Neural crest cell (in vitro differentiated cells): Measurements from ENCODE around the gene FAM240A. TPM values are rescaled to one million over a fixed set of nuclear protein-coding genes. Genes with fewer than 3 reads are reported as not detected.

ENCODE experiments used
- DNase-seq: peaks from one replicate; pipeline ENCODE4 v3.0.0; 2021; ENCODE audit warnings: low read depth, mixed read lengths, low spot score
- H3K27ac Mint-ChIP-seq: one replicate; pipeline ENCODE4 v1.8.0; 2021; ENCODE audit warnings: mild to moderate bottlenecking, mixed read lengths; ENCODE audit not compliant: unreplicated experiment
- H3K27me3 Mint-ChIP-seq: 2 replicates; pipeline ENCODE4 v1.8.0; 2021; ENCODE audit warnings: low read depth, mild to moderate bottlenecking, mixed read lengths
- H3K36me3 Mint-ChIP-seq: 2 replicates; pipeline ENCODE4 v1.8.0; 2021; ENCODE audit warnings: low read depth, mild to moderate bottlenecking, mixed read lengths
- H3K4me1 Mint-ChIP-seq: 2 replicates; pipeline ENCODE4 v1.8.0; 2021; ENCODE audit warnings: mixed read lengths
- H3K4me3 Mint-ChIP-seq: one replicate; pipeline ENCODE4 v1.8.0; 2021; ENCODE audit warnings: mild to moderate bottlenecking, mixed read lengths
- H3K9me3 Mint-ChIP-seq: 2 replicates; pipeline ENCODE4 v1.8.0; 2021; ENCODE audit warnings: mixed read lengths
- CTCF ChIP-seq: fragments of 200-600 bp; sonication (generic); conservative IDR thresholded peaks from 2 replicates; pipeline ENCODE4 v1.5.0; 2021; ENCODE audit warnings: antibody characterized with exemption, mild to moderate bottlenecking
- total RNA-seq: library from RNA; stranded (reverse); gene quantifications from 2 replicates; pipeline ENCODE4 v1.2.1, GENCODE V29; 2021

Gene FAM240A
- total RNA-seq, 1 donor from 2014 or later, result not detected

DNA sequence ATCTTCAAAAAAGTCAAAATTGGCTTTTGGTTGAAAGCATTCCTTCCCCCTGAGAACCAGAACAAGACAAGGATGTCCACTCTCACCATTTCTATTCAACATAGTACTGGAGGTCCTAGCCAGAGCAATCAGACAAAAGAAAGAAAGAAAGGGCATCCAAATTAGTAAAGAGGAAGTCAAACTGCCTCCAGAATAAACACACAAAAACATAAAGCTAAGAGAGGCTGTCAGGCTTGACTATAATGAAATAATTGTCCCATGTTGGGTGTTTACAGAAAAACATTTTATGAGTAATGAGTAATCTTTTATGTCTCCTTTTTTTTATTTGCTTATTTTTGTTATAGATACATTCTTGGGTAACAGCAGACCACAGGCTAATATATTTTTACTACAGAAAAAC, 18.3 kb upstream of the FAM240A start:
- Mint-ChIP-seq H3K36me3 (no peaks in the 10 kb centered on the region), H3K4me1 (peaks cover 5% of the 10 kb centered on the region), H3K27ac (no peak overlapping the region), H3K4me3 (no peak overlapping the region), H3K27me3 (peaks cover 2% of the 10 kb centered on the region), H3K9me3 (peaks cover 7% of the 10 kb centered on the region)
- no peak for DNase-seq
- TF ChIP-seq CTCF, result no peak

DNA sequence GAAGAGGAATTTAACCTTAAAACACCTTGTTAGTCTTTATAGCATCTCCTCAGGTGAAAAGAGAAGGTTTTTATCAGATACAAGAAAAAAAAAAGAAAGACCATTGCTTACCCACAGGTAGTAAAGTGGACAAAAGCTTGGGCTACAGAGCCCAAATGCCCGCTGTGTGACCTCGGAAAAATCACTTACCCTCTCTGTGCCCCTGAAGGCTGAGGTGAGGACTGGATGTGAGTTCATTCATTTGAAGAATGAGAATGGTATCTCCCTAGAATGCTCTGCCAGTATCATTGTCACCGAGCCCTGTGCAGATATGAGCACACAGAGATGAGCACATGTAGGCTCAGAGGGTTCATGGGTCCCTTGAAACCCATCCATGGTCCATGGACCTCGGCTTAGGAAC, 17.6 kb upstream of the FAM240A start:
- Mint-ChIP-seq H3K9me3 (peaks cover 7% of the 10 kb centered on the region), H3K4me1 (peaks cover 5% of the 10 kb centered on the region), H3K36me3 (no peaks in the 10 kb centered on the region), H3K27me3 (peaks cover 2% of the 10 kb centered on the region), H3K27ac (no peak overlapping the region), H3K4me3 (no peak overlapping the region)
- no peak for TF ChIP-seq CTCF
- no peak for DNase-seq

- no peak overlapping the region for H3K4me3 Mint-ChIP-seq
- no peak for TF ChIP-seq CTCF
- peaks cover 7% of the 10 kb centered on the region for H3K9me3 Mint-ChIP-seq
- peaks cover 2% of the 10 kb centered on the region for H3K27me3 Mint-ChIP-seq
- no peaks in the 10 kb centered on the region for H3K36me3 Mint-ChIP-seq
- no peak overlapping the region for H3K27ac Mint-ChIP-seq
- DNase-seq, result no peak
- peaks cover 5% of the 10 kb centered on the region for H3K4me1 Mint-ChIP-seq
Measured at GRCh38 chr3:46595819-46596314, 16.5 kb upstream of the FAM240A start.

GRCh38 chr3:46599590-46599989, 12.7 kb upstream of the FAM240A start:
- Mint-ChIP-seq H3K27ac (no peak overlapping the region), H3K4me3 (no peak overlapping the region), H3K9me3 (no peaks in the 10 kb centered on the region), H3K4me1 (no peaks in the 10 kb centered on the region), H3K36me3 (no peaks in the 10 kb centered on the region), H3K27me3 (no peaks in the 10 kb centered on the region)
- TF ChIP-seq CTCF, result no peak
- no peak for DNase-seq

GRCh38 chr3:46603446-46604046, 8.8 kb upstream of the FAM240A start:
- no peaks in the 10 kb centered on the region for H3K4me1 Mint-ChIP-seq
- H3K27ac Mint-ChIP-seq, result no peak overlapping the region
- no peak for TF ChIP-seq CTCF
- no peaks in the 10 kb centered on the region for H3K9me3 Mint-ChIP-seq
- no peak overlapping the region for H3K4me3 Mint-ChIP-seq
- no peaks in the 10 kb centered on the region for H3K36me3 Mint-ChIP-seq
- DNase-seq, result no peak
- no peaks in the 10 kb centered on the region for H3K27me3 Mint-ChIP-seq
